ENCODE measurements around the gene NTM.

NTM gene

GRCh38 chr11:132131961-132132360 lies 761.5 kb downstream of the NTM start:
- no peaks in the 10 kb centered on the region for H3K4me1 ChIP-seq (ENCODE audit: control insufficient read depth in 2 of 2, insufficient read depth in 1 of 2, low read depth in 1 of 2, low read length in 2 of 2)

DNA sequence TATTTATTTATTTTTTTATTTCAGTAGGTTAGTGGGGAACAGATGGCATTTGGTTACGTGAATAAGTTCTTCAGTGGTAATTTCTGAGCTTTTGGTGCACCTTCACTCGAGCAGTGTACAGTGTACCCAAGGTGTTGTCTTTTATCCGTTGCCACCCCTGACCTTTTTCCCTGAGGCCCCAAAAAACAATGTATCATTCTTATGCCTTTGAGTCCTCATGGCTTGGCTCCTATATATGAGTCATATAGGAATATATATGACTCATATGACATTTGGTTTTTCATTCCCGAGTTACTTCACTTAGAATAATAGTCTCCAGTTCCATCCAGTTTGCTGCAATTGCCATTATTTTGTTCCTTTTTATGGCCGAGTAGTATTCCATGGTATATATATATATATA lies 763.9 kb downstream of the NTM start:
- no peak overlapping the region for H3K4me3 ChIP-seq (ENCODE audit: low read length in 2 of 2)
- H2AK5ac ChIP-seq (ENCODE audit: low read depth, low read length) = no peak overlapping the region
- H3K4me1 ChIP-seq (ENCODE audit: control insufficient read depth in 2 of 2, insufficient read depth in 1 of 2, low read depth in 1 of 2, low read length in 2 of 2) = no peaks in the 10 kb centered on the region
- no peaks in the 10 kb centered on the region for H3K27me3 ChIP-seq (ENCODE audit: control insufficient read depth in 3 of 3, insufficient read depth in 3 of 3, low read depth in 1 of 3, low read length in 3 of 3)
- no peak overlapping the region for H2BK120ac ChIP-seq (ENCODE audit: low read depth, low read length)
- H3K14ac ChIP-seq (ENCODE audit: low read length) = no peak overlapping the region
- H2BK15ac ChIP-seq (ENCODE audit: low read length) = no peak overlapping the region
- DNase-seq (ENCODE audit: low spot score) = no peak
- H3K9me3 ChIP-seq (replicated peaks in 1 of 2; ENCODE audit: control insufficient read depth in 2 of 2, insufficient read depth in 1 of 2, low read depth in 1 of 2, low read length in 2 of 2) = no peaks in the 10 kb centered on the region
- no peak overlapping the region for H4K91ac ChIP-seq (ENCODE audit: low read depth, low read length, poor library complexity)
- H3K27ac ChIP-seq (replicated peaks; ENCODE audit: low read length) = no peak overlapping the region
- H2AFZ ChIP-seq (ENCODE audit: low read length) = no peak overlapping the region
- no peaks in the 10 kb centered on the region for H3K36me3 ChIP-seq (replicated peaks in 1 of 2; ENCODE audit: control insufficient read depth in 2 of 2, insufficient read depth in 2 of 2, low read length in 2 of 2)
- H3K4me2 ChIP-seq (ENCODE audit: insufficient read depth, low read length, poor library complexity, severe bottlenecking) = no peak overlapping the region
- no peak overlapping the region for H3K18ac ChIP-seq (ENCODE audit: low read length)
- no peaks in the 10 kb centered on the region for H3K79me1 ChIP-seq (ENCODE audit: low read depth, low read length)
- no peak overlapping the region for H3K4ac ChIP-seq (ENCODE audit: low read length)
- no peak overlapping the region for H3K9ac ChIP-seq (ENCODE audit: low read depth, low read length, poor library complexity)
- no peak overlapping the region for H2BK12ac ChIP-seq (ENCODE audit: low read length)
- no peak overlapping the region for H2BK5ac ChIP-seq (ENCODE audit: low read length)
- H4K8ac ChIP-seq (ENCODE audit: low read depth, low read length) = no peak overlapping the region
- no peak overlapping the region for H3K23ac ChIP-seq (ENCODE audit: low read depth, low read length, poor library complexity)
- no CpG with 5 or more reads among the region's 5 CpGs for WGBS, 2 donors (ENCODE audit: extremely low coverage in 2 of 2, insufficient read length in 2 of 2, insufficient replicate concordance in 1 of 2)

More at GRCh38 chr11:132131961-132132360, 761.5 kb downstream of the NTM start:
- Histone ChIP-seq H3K27me3 (ENCODE audit: control insufficient read depth in 3 of 3, insufficient read depth in 3 of 3, low read depth in 1 of 3, low read length in 3 of 3) (peaks cover 0 to 4% (median 0%) of the 10 kb centered on the region in 3 experiments), H3K27ac (replicated peaks; ENCODE audit: low read length) (no peak overlapping the region), H3K9me3 (replicated peaks in 1 of 2; ENCODE audit: control insufficient read depth in 2 of 2, insufficient read depth in 1 of 2, low read depth in 1 of 2, low read length in 2 of 2) (no peaks in the 10 kb centered on the region), H2AK5ac (ENCODE audit: low read depth, low read length) (no peak overlapping the region), H4K8ac (ENCODE audit: low read depth, low read length) (no peak overlapping the region), H2BK5ac (ENCODE audit: low read length) (no peak overlapping the region), H3K79me1 (ENCODE audit: low read depth, low read length) (no peaks in the 10 kb centered on the region), H3K4me2 (ENCODE audit: insufficient read depth, low read length, poor library complexity, severe bottlenecking) (no peak overlapping the region), H2BK12ac (ENCODE audit: low read length) (no peak overlapping the region), H4K91ac (ENCODE audit: low read depth, low read length, poor library complexity) (no peak overlapping the region), H3K4ac (ENCODE audit: low read length) (no peak overlapping the region), H3K23ac (ENCODE audit: low read depth, low read length, poor library complexity) (no peak overlapping the region), H2AFZ (ENCODE audit: low read length) (no peak overlapping the region), H2BK120ac (ENCODE audit: low read depth, low read length) (no peak overlapping the region), H3K36me3 (replicated peaks in 1 of 2; ENCODE audit: control insufficient read depth in 2 of 2, insufficient read depth in 2 of 2, low read length in 2 of 2) (no peaks in the 10 kb centered on the region), H2BK15ac (ENCODE audit: low read length) (no peak overlapping the region), H3K18ac (ENCODE audit: low read length) (no peak overlapping the region), H3K4me3 (ENCODE audit: low read length in 2 of 2) (no peak overlapping the region), H3K14ac (ENCODE audit: low read length) (no peak overlapping the region), H3K9ac (ENCODE audit: low read depth, low read length, poor library complexity) (no peak overlapping the region)
- DNase-seq (ENCODE audit: low spot score) = no peak
- WGBS, 2 donors (ENCODE audit: extremely low coverage in 2 of 2, insufficient read length in 2 of 2, insufficient replicate concordance in 1 of 2) = no CpG with 5 or more reads among the region's 9 CpGs

DNA sequence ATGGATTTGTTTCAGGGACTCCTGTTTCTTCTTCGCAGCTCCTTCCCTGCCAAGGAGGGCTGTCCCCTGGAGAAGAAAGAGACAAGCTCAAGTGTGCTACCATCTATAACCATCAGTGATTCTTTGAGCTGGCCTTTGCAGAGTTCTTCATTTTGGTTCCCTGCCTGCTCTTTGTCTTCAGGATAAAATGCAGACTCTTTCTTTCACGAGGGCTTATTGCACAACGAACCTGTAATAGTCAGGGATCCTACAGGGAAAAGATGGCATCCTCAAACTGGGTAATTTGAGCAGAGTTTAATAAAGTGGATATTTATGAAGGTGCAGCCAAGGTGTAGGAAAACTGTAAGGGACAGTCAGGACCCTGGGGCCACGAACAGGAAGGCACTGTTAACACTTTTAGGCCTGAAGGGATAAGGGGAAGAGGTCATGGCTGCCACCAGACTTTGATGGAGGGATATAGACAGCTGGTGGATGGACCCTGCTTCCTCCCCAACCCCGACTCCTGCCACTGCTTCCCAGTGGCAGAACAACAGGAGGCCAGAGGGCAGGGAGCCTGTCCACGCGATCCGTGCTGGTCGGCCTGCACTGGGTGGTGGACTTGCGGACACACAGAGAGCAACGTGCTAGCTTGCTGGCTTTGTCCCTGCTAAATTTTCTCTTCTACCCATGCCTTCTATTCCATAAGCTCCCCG lies 767.0 kb downstream of the NTM start:
- Histone ChIP-seq H4K91ac (ENCODE audit: low read depth, low read length, poor library complexity) (no peak overlapping the region), H3K14ac (ENCODE audit: low read length) (no peak overlapping the region), H3K27me3 (ENCODE audit: control insufficient read depth in 3 of 3, insufficient read depth in 3 of 3, low read depth in 1 of 3, low read length in 3 of 3) (no peaks in the 10 kb centered on the region), H3K4me1 (ENCODE audit: control insufficient read depth in 2 of 2, insufficient read depth in 1 of 2, low read depth in 1 of 2, low read length in 2 of 2) (no peaks in the 10 kb centered on the region), H3K9me3 (replicated peaks in 1 of 2; ENCODE audit: control insufficient read depth in 2 of 2, insufficient read depth in 1 of 2, low read depth in 1 of 2, low read length in 2 of 2) (no peaks in the 10 kb centered on the region), H3K79me1 (ENCODE audit: low read depth, low read length) (no peaks in the 10 kb centered on the region), H2BK12ac (ENCODE audit: low read length) (no peak overlapping the region), H2BK120ac (ENCODE audit: low read depth, low read length) (no peak overlapping the region), H3K4me2 (ENCODE audit: insufficient read depth, low read length, poor library complexity, severe bottlenecking) (no peak overlapping the region), H4K8ac (ENCODE audit: low read depth, low read length) (no peak overlapping the region), H3K9ac (ENCODE audit: low read depth, low read length, poor library complexity) (no peak overlapping the region), H3K36me3 (replicated peaks in 1 of 2; ENCODE audit: control insufficient read depth in 2 of 2, insufficient read depth in 2 of 2, low read length in 2 of 2) (no peaks in the 10 kb centered on the region), H2BK15ac (ENCODE audit: low read length) (no peak overlapping the region), H3K23ac (ENCODE audit: low read depth, low read length, poor library complexity) (no peak overlapping the region), H3K4ac (ENCODE audit: low read length) (no peak overlapping the region), H3K4me3 (ENCODE audit: low read length in 2 of 2) (no peak overlapping the region), H3K18ac (ENCODE audit: low read length) (peak overlapping the region; percentile 40), H2AK5ac (ENCODE audit: low read depth, low read length) (no peak overlapping the region), H3K27ac (replicated peaks; ENCODE audit: low read length) (no peak overlapping the region), H2AFZ (ENCODE audit: low read length) (peak overlapping the region; percentile 7), H2BK5ac (ENCODE audit: low read length) (no peak overlapping the region)
- DNase-seq (ENCODE audit: low spot score) = no peak
- WGBS, 2 donors (ENCODE audit: extremely low coverage in 2 of 2, insufficient read length in 2 of 2, insufficient replicate concordance in 1 of 2) = no CpG with 5 or more reads among the region's 12 CpGs

DNA sequence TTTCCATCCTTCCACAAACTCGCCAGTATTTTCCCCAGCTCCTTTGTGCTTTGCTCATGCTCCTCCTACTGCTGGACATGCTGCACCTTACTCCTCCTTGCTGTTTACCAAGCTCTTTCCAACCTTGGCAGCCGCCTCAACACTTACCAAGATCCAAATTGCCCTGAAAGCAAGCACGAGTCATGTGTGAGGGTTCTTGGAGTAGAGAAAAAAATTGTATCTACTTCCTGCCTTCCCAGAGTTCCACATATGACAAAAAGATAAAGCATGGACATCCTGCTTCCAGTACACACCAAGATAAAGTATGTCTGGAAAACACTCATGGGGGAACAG lies 767.5 kb downstream of the NTM start:
- Histone ChIP-seq H2BK120ac (ENCODE audit: low read depth, low read length) (no peak overlapping the region), H3K36me3 (replicated peaks in 1 of 2; ENCODE audit: control insufficient read depth in 2 of 2, insufficient read depth in 2 of 2, low read length in 2 of 2) (no peaks in the 10 kb centered on the region), H3K9ac (ENCODE audit: low read depth, low read length, poor library complexity) (no peak overlapping the region), H3K27ac (replicated peaks; ENCODE audit: low read length) (no peak overlapping the region), H2BK15ac (ENCODE audit: low read length) (no peak overlapping the region), H4K91ac (ENCODE audit: low read depth, low read length, poor library complexity) (no peak overlapping the region), H2AK5ac (ENCODE audit: low read depth, low read length) (no peak overlapping the region), H3K9me3 (replicated peaks in 1 of 2; ENCODE audit: control insufficient read depth in 2 of 2, insufficient read depth in 1 of 2, low read depth in 1 of 2, low read length in 2 of 2) (no peaks in the 10 kb centered on the region), H3K4me2 (ENCODE audit: insufficient read depth, low read length, poor library complexity, severe bottlenecking) (no peak overlapping the region), H3K4me1 (ENCODE audit: control insufficient read depth in 2 of 2, insufficient read depth in 1 of 2, low read depth in 1 of 2, low read length in 2 of 2) (no peaks in the 10 kb centered on the region), H3K4me3 (ENCODE audit: low read length in 2 of 2) (no peak overlapping the region), H2BK12ac (ENCODE audit: low read length) (no peak overlapping the region), H3K79me1 (ENCODE audit: low read depth, low read length) (no peaks in the 10 kb centered on the region), H2BK5ac (ENCODE audit: low read length) (no peak overlapping the region), H4K8ac (ENCODE audit: low read depth, low read length) (no peak overlapping the region), H3K23ac (ENCODE audit: low read depth, low read length, poor library complexity) (no peak overlapping the region), H3K14ac (ENCODE audit: low read length) (no peak overlapping the region), H3K18ac (ENCODE audit: low read length) (no peak overlapping the region), H3K27me3 (ENCODE audit: control insufficient read depth in 3 of 3, insufficient read depth in 3 of 3, low read depth in 1 of 3, low read length in 3 of 3) (no peaks in the 10 kb centered on the region), H3K4ac (ENCODE audit: low read length) (no peak overlapping the region), H2AFZ (ENCODE audit: low read length) (no peak overlapping the region)
- DNase-seq (ENCODE audit: low spot score) = no peak
- no CpG with 5 or more reads among the region's 3 CpGs for WGBS, 2 donors (ENCODE audit: extremely low coverage in 2 of 2, insufficient read length in 2 of 2, insufficient replicate concordance in 1 of 2)

All from neuronal stem cell (in vitro differentiated cells).